ENCODE measurements around the gene AMN. TPM values are rescaled to one million over a fixed set of nuclear protein-coding genes. Genes with fewer than 3 reads are reported as not detected.

Gene AMN
- total RNA-seq, 4 donors from 2014 or later, result 0.21 TPM; not detected in 3

- no peak for DNase-seq (ENCODE audit: low spot score in 2 of 2)
- Histone ChIP-seq H3K27ac (no peak overlapping the region), H3K27me3 (no peaks in the 10 kb centered on the region), H3K4me3 (no peak overlapping the region), H3K4me1 (no peaks in the 10 kb centered on the region), H3K9me3 (no peaks in the 10 kb centered on the region), H3K36me3 (peaks cover 0 to 100% (median 0%) of the 10 kb centered on the region in 3 donors)
- WGBS, 2 donors, result 80 to 84% methylated on average over 8 of the region's 8 CpGs
- TF ChIP-seq CTCF (IDR thresholded peaks at IDR 0.05) (no peak), POLR2A (IDR thresholded peaks at IDR 0.05) (no peak), EP300 (IDR thresholded peaks at IDR 0.05) (no peak)
Observed at GRCh38 chr14:102977475-102977874, 55.0 kb downstream of the AMN start.

DNA sequence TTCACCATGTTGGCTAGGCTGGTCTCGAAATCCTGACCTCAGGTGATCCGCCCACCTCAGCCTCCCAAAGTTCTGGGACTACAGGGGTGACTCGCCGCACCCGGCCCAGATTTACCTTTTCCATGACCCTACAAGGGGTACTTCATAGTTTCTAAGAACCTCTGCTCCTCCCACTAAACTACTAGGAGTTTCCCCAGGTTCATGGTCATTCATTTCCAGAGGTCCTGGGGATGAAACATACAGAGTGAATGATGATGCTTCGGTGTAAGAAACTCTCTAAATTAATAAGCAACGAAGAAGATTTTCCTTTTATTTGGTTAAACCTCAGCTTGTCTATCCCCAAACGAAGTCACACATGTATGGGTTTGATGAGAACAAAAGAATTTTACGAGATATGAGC, 56.9 kb downstream of the AMN start:
- no peak for DNase-seq (ENCODE audit: low spot score in 2 of 2)
- Histone ChIP-seq H3K4me3 (no peak overlapping the region), H3K27me3 (no peaks in the 10 kb centered on the region), H3K4me1 (no peaks in the 10 kb centered on the region), H3K27ac (no peak overlapping the region), H3K36me3 (peaks cover 0 to 100% (median 0%) of the 10 kb centered on the region in 3 donors), H3K9me3 (no peaks in the 10 kb centered on the region)
- no peak for TF ChIP-seq CTCF (IDR thresholded peaks at IDR 0.05)
- TF ChIP-seq EP300 (IDR thresholded peaks at IDR 0.05), result no peak
- TF ChIP-seq POLR2A (IDR thresholded peaks at IDR 0.05), result no peak
- 95 to 96% methylated on average over 9 of the region's 9 CpGs for WGBS, 2 donors

DNA sequence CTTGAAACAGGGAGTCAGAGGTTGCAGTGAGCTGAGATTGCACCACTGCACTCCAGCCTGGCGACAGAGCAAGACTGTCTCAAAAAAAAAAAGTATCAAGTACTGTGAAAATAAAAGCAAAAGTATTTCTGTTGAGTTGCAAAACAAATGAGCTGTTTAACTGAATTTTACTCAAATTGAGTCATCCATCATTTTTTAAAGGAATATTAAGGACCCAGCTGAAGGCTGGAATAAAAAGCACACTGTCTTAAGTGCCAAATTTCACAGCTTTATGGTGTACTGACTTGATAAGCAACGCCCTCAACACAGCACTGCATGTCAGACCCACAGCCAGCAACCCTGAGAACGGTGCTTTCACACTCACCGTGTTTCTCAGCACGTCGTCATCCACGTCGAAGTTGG, 57.9 kb downstream of the AMN start:
- Histone ChIP-seq H3K36me3 (peaks cover 0 to 100% (median 0%) of the 10 kb centered on the region in 3 donors), H3K4me1 (peaks cover 0 to 2% (median 0%) of the 10 kb centered on the region in 4 donors), H3K27ac (no peak overlapping the region), H3K4me3 (no peak overlapping the region), H3K27me3 (no peaks in the 10 kb centered on the region), H3K9me3 (no peaks in the 10 kb centered on the region)
- TF ChIP-seq POLR2A (IDR thresholded peaks at IDR 0.05), result no peak
- TF ChIP-seq EP300 (IDR thresholded peaks at IDR 0.05), result no peak
- TF ChIP-seq CTCF (IDR thresholded peaks at IDR 0.05), result no peak
- 68 to 70% methylated on average over 8 of the region's 8 CpGs for WGBS, 2 donors
- no peak for DNase-seq (ENCODE audit: low spot score in 2 of 2)

Other genes with a start within 250 kb of the AMN start
- 10 to 100 TPM in 2 of 4 donors, 1 to 10 TPM in 2; 4.8 to 20.7 (median 13.4) TPM for gene TRAF3, start 145.2 kb upstream of the AMN start, total RNA-seq
- 100 to 1,000 TPM; 115 to 172 (median 134) TPM for gene CDC42BPB, start 134.9 kb downstream of the AMN start, total RNA-seq
- gene LBHD2, start 161.5 kb downstream of the AMN start, total RNA-seq, result not detected
- 1 to 10 TPM in 2 of 4 donors, under 1 TPM in 2; 0.63 to 2.1 (median 1.3) TPM for gene EXOC3L4, start 172.1 kb downstream of the AMN start, total RNA-seq
- 10 to 100 TPM; 42.9 to 49.4 (median 47.8) TPM for gene TNFAIP2, start 200.8 kb downstream of the AMN start, total RNA-seq